CD14-positive monocyte (primary cell): Measurements from ENCODE around the gene FASN. TPM values are rescaled to one million over a fixed set of nuclear protein-coding genes. Genes with fewer than 3 reads are reported as not detected.

Source experiments
- DNase-seq, 3 donors: peaks; one replicate each; pipeline ENCODE4 v3.0.0-alpha.2; 2011 to 2022
- H2AFZ ChIP-seq: 2 replicates; pipeline ENCODE4 v1.6.0; 2012; ENCODE audit warnings: mild to moderate bottlenecking, low read depth, low read length, inconsistent platforms; ENCODE audit not compliant: insufficient read depth, poor library complexity, severe bottlenecking
- H3K27ac ChIP-seq, 2 donors: 1 replicate in 1 of 2; 2 replicates in 1 of 2; pipeline ENCODE4 v1.5.1; 2012 to 2013; ENCODE audit warnings: low read length in 2 of 2, control low read depth in 1 of 2, inconsistent platforms in 1 of 2, low read depth in 1 of 2, mild to moderate bottlenecking in 1 of 2
- H3K27me3 ChIP-seq, 2 donors: one replicate each; pipeline versions ENCODE4 v1.6.0 to v1.6.1; 2011 to 2013; ENCODE audit warnings: low read length in 2 of 2; ENCODE audit not compliant: control insufficient read depth in 2 of 2, insufficient read depth in 2 of 2
- H3K36me3 ChIP-seq, 2 donors: replicated peaks in 1 of 2; 1 replicate in 1 of 2; 2 replicates in 1 of 2; pipeline versions ENCODE4 v1.5.1 to v1.6.1; 2012 to 2013; ENCODE audit warnings: low read length in 2 of 2, control low read depth in 1 of 2, inconsistent platforms in 1 of 2, mild to moderate bottlenecking in 1 of 2; ENCODE audit not compliant: insufficient read depth in 2 of 2, control insufficient read depth in 1 of 2
- H3K4me1 ChIP-seq, 2 donors: 1 replicate in 1 of 2; 2 replicates in 1 of 2; pipeline versions ENCODE4 v1.5.1 to v1.6.1; 2012 to 2013; ENCODE audit warnings: low read length in 2 of 2, control low read depth in 1 of 2, inconsistent platforms in 1 of 2, mild to moderate bottlenecking in 1 of 2, moderate library complexity in 1 of 2; ENCODE audit not compliant: insufficient read depth in 2 of 2, control insufficient read depth in 1 of 2
- H3K4me2 ChIP-seq: replicated peaks from 2 replicates; pipeline ENCODE3; 2012; ENCODE audit warnings: low read length, moderate library complexity, mild to moderate bottlenecking; ENCODE audit not compliant: poor library complexity, severe bottlenecking; ENCODE audit errors: extremely low read depth
- H3K4me3 ChIP-seq, 3 experiments: fragments of 200-600 bp in 1 of 3; sonication (generic) in 1 of 3; replicated peaks in 1 of 3; 1 replicate in 2 of 3; 2 replicates in 1 of 3; pipeline ENCODE4 v1.5.1; 2011 to 2013; ENCODE audit warnings: low read length in 3 of 3, mild to moderate bottlenecking in 3 of 3, control low read depth in 2 of 3, low read depth in 2 of 3, inconsistent platforms in 1 of 3, moderate library complexity in 1 of 3
- H3K79me2 ChIP-seq: 2 replicates; pipeline ENCODE4 v1.6.0; 2012; ENCODE audit warnings: mild to moderate bottlenecking, control low read depth, inconsistent platforms, low read length, moderate library complexity; ENCODE audit not compliant: insufficient read depth
- H3K9ac ChIP-seq: 2 replicates; pipeline ENCODE4 v1.6.0; 2017; ENCODE audit warnings: low read length, mild to moderate bottlenecking; ENCODE audit not compliant: insufficient read depth, poor library complexity, severe bottlenecking
- H3K9me3 ChIP-seq, 2 donors: replicated peaks in 1 of 2; 1 replicate in 1 of 2; 2 replicates in 1 of 2; pipeline versions ENCODE4 v1.5.1 to v1.6.1; 2012 to 2013; ENCODE audit warnings: low read length in 2 of 2, control low read depth in 1 of 2; ENCODE audit not compliant: control insufficient read depth in 1 of 2, insufficient read depth in 1 of 2
- H4K20me1 ChIP-seq: 2 replicates; pipeline ENCODE4 v1.6.0; 2012; ENCODE audit warnings: mild to moderate bottlenecking, low read length, control low read depth, moderate library complexity; ENCODE audit not compliant: insufficient read depth
- H3K27ac Mint-ChIP-seq, 7 donors: one replicate each; pipeline ENCODE4 v1.8.0; 2020; ENCODE audit warnings: mild to moderate bottlenecking in 7 of 7, mixed read lengths in 7 of 7, moderate library complexity in 6 of 7, inconsistent platforms in 2 of 7
- H3K27me3 Mint-ChIP-seq, 3 donors: one replicate each; pipeline ENCODE4 v1.8.0; 2021 to 2022; ENCODE audit warnings: low read depth in 3 of 3, mild to moderate bottlenecking in 3 of 3, mixed read lengths in 3 of 3, moderate library complexity in 3 of 3, inconsistent platforms in 1 of 3
- H3K36me3 Mint-ChIP-seq, 2 donors: one replicate each; pipeline ENCODE4 v1.8.0; 2020; ENCODE audit warnings: mixed read lengths in 2 of 2, inconsistent platforms in 1 of 2, mild to moderate bottlenecking in 1 of 2
- H3K4me1 Mint-ChIP-seq: one replicate; pipeline ENCODE4 v1.8.0; 2020; ENCODE audit warnings: mild to moderate bottlenecking, mixed read lengths
- H3K4me3 Mint-ChIP-seq, 2 donors: one replicate each; pipeline ENCODE4 v1.8.0; 2020; ENCODE audit warnings: mild to moderate bottlenecking in 2 of 2, mixed read lengths in 2 of 2, moderate library complexity in 1 of 2
- H3K9me3 Mint-ChIP-seq, 7 donors: one replicate each; pipeline ENCODE4 v1.8.0; 2020 to 2022; ENCODE audit warnings: mixed read lengths in 7 of 7, mild to moderate bottlenecking in 6 of 7, moderate library complexity in 6 of 7, inconsistent platforms in 2 of 7
- WGBS: methylation state at CpG from one replicate; pipeline ENCODE4 v1.1.5; 2013; ENCODE audit warnings: missing lambda C conversion rate; ENCODE audit not compliant: insufficient coverage; 5-methylcytosine and 5-hydroxymethylcytosine counted together
- intact Hi-C, 2 donors: fragments of 100-400 bp; cut with micrococcal nuclease; formaldehyde crosslinking; loops; one replicate each; pipeline versions ENCODE4 v1.15.0 to v1.15.1; 2023
- polyA minus RNA-seq: library from RNA; depleted of rRNA, polyadenylated mRNA; stranded (reverse); fragments of >200 nt; gene quantifications from 2 replicates; pipeline ENCODE4 v1.2.3, GENCODE V29; 2012
- polyA plus RNA-seq, 3 donors: library from polyadenylated mRNA; depleted of rRNA in 1 of 3; unstranded in 2 of 3; stranded (reverse) in 1 of 3; fragments of 300-500 nt in 2 of 3; fragments of >200 nt in 1 of 3; fragmentation: Illumina TruSeq in 2 of 3; gene quantifications; 1 replicate in 2 of 3; 2 replicates in 1 of 3; pipeline ENCODE4 v1.2.3, GENCODE V29; 2012 to 2021
- total RNA-seq, 12 experiments: library from RNA in 1 of 12; stranded (reverse) in 1 of 12; fragments of 120-200 nt in 1 of 12; gene quantifications; one replicate each; pipeline ENCODE4 v1.2.4 and lab custom pipeline; 2013 to 2026; ENCODE audit warnings: mixed read lengths in 6 of 12, inconsistent platforms in 1 of 12
- TF ChIP-seq, protein P1 (sequence below): fragments of 200-600 bp; IDR thresholded peaks from one replicate; pipeline ENCODE4 v1.8.0; 2022; ENCODE audit warnings: antibody characterized with exemption, mild to moderate bottlenecking

FASN gene
- 3.5 TPM for total RNA-seq (2013)
- 1 to 10 TPM in 1 of 3 donors, under 1 TPM in 2; 0.08 to 8.4 (median 0.13) TPM for polyA plus RNA-seq
- polyA minus RNA-seq = 10.0 and 10.8 TPM in 2 replicates
- total RNA-seq (lab: John Stamatoyannopoulos, UW) = 15.0 to 54.4 (median 19.5) reads per million in 11 experiments

GRCh38 chr17:82098169-82098938 is at the start of gene FASN:
Gene FASN, minus strand, starts transcription at chr17:82098236. Its CDS starts 1,791 bp downstream, at chr17:82096445.
- peak within 1 kb of the TSS in 1 of 7 donors; percentile 66 for H3K27ac Mint-ChIP-seq
- Histone ChIP-seq H3K4me1 (peaks cover 21 to 37% of the 10 kb centered on the region in 2 donors), H3K27me3 (no peaks in the 10 kb centered on the region), H3K36me3 (peaks cover 11 to 13% of the 10 kb centered on the region in 2 donors), H2AFZ (peak within 1 kb of the TSS; percentile 81), H4K20me1 (no peaks in the 10 kb centered on the region), H3K9ac (peak within 1 kb of the TSS; percentile 82), H3K9me3 (no peaks in the 10 kb centered on the region), H3K79me2 (peaks cover 6% of the 10 kb centered on the region), H3K4me3 (peak within 1 kb of the TSS; percentile 36 to 73 (median 43)), H3K4me2 (peak within 1 kb of the TSS; percentile 91), H3K27ac (peak within 1 kb of the TSS; percentile 73 to 82)
- peaks cover 19% of the 10 kb centered on the region for H3K4me1 Mint-ChIP-seq
- peak within 1 kb of the TSS; percentile 64 to 65 for H3K4me3 Mint-ChIP-seq
- no peaks in the 10 kb centered on the region for H3K9me3 Mint-ChIP-seq
- peaks cover 0 to 4% (median 0%) of the 10 kb centered on the region in 3 donors for H3K27me3 Mint-ChIP-seq
- intact Hi-C loops = loop anchor here (1.0 to 10.0 kb wide), 3 partner anchors 33 to 64 kb away; partner anchors contain the start of genes DCXR (in 1 of the 2), DUS1L (in 1 of the 2), GPS1 (in 1 of the 2) and RAC3 (in 1 of the 2)
- TF ChIP-seq, protein P1, sequence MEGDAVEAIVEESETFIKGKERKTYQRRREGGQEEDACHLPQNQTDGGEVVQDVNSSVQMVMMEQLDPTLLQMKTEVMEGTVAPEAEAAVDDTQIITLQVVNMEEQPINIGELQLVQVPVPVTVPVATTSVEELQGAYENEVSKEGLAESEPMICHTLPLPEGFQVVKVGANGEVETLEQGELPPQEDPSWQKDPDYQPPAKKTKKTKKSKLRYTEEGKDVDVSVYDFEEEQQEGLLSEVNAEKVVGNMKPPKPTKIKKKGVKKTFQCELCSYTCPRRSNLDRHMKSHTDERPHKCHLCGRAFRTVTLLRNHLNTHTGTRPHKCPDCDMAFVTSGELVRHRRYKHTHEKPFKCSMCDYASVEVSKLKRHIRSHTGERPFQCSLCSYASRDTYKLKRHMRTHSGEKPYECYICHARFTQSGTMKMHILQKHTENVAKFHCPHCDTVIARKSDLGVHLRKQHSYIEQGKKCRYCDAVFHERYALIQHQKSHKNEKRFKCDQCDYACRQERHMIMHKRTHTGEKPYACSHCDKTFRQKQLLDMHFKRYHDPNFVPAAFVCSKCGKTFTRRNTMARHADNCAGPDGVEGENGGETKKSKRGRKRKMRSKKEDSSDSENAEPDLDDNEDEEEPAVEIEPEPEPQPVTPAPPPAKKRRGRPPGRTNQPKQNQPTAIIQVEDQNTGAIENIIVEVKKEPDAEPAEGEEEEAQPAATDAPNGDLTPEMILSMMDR = peak; percentile 57
- peaks cover 1 to 3% of the 10 kb centered on the region in 2 donors for H3K36me3 Mint-ChIP-seq
- peak; percentile 87 to 92 (median 89) for DNase-seq
- WGBS = under 1% methylated on average over 105 of the region's 124 CpGs

- DNase-seq = no peak
- TF ChIP-seq, protein P1 = no peak
- Histone ChIP-seq H3K9ac (no peak overlapping the region), H2AFZ (no peak overlapping the region), H3K79me2 (no peaks in the 10 kb centered on the region), H3K4me2 (no peak overlapping the region), H3K27me3 (no peaks in the 10 kb centered on the region), H3K4me1 (no peaks in the 10 kb centered on the region), H3K27ac (no peak overlapping the region), H3K9me3 (no peaks in the 10 kb centered on the region), H3K4me3 (no peak overlapping the region), H4K20me1 (no peaks in the 10 kb centered on the region), H3K36me3 (no peaks in the 10 kb centered on the region)
- H3K27me3 Mint-ChIP-seq = no peaks in the 10 kb centered on the region
- 88% methylated on average over 18 of the region's 18 CpGs for WGBS
- H3K4me1 Mint-ChIP-seq = no peaks in the 10 kb centered on the region
- H3K9me3 Mint-ChIP-seq = peaks cover 0 to 4% (median 0%) of the 10 kb centered on the region in 7 donors
- intact Hi-C loops = no loop called here
- H3K27ac Mint-ChIP-seq = no peak overlapping the region
- H3K36me3 Mint-ChIP-seq = peaks cover 6 to 7% of the 10 kb centered on the region in 2 donors
- no peak overlapping the region for H3K4me3 Mint-ChIP-seq
These were observed 48.9 kb upstream of the FASN start for GRCh38 chr17:82146663-82147654.
